Measurements from ENCODE around the gene SLC6A4. TPM values are rescaled to one million over a fixed set of nuclear protein-coding genes. Genes with fewer than 3 reads are reported as not detected.

The SLC6A4 gene
- total and polyA plus RNA-seq, 2 of the 8 experiments (the other 6 are each of a cell fraction or from before 2014, with no cell fraction given), result 0.09 to 0.33 TPM

DNA sequence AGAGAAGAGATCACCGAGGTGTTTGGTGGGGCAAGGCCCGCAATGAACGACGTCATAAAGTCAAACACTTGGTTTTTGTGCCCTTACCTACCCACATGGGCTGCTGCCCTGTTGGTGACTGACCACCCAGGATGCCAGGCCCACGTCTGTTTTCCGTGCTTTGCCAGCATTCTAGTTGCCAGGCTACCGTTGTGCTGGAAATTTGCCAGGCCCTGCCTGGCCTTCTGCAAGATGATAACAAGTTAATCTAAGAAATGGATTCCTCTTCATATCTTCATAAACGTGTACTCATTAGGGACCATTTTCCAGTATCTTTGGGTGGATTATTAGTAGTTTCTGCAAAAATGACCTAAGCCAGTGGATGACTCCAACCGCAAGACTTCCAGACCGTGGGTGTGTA is 35.4 kb downstream of the SLC6A4 start:
- TF ChIP-seq JUN (IDR thresholded peaks at IDR 0.05; ENCODE audit: low read depth, low read length) (no peak), SIN3A (conservative IDR thresholded peaks at IDR 0.05 in 1 of 2, IDR thresholded peaks at IDR 0.05 in 1 of 2; ENCODE audit: low read depth in 1 of 2, low read length in 2 of 2) (no peak), HDAC6 (IDR thresholded peaks at IDR 0.05; ENCODE audit: low read depth, low read length) (no peak), NRF1 (IDR thresholded peaks at IDR 0.05; ENCODE audit: low read depth, low read length) (no peak), BACH1 (IDR thresholded peaks at IDR 0.05; ENCODE audit: low read length) (no peak)
- no peak for FAIRE-seq
- no peaks in the 10 kb centered on the region for H4K20me1 ChIP-seq (replicated peaks in 1 of 2; ENCODE audit: control insufficient read depth in 1 of 2, insufficient read depth in 2 of 2, low read length in 2 of 2)

More for the DNA sequence above, 35.4 kb downstream of the SLC6A4 start:
- H3K56ac ChIP-seq (replicated peaks; ENCODE audit: insufficient read length, low read depth, low read length), result no peak overlapping the region
- no peak overlapping the region for H3K14ac ChIP-seq (ENCODE audit: insufficient read length)
- H3K23ac ChIP-seq (ENCODE audit: insufficient read length), result no peak overlapping the region
- H2BK5ac ChIP-seq (ENCODE audit: low read depth, low read length), result no peak overlapping the region
- CTCF ChIA-PET (ENCODE audit: partially characterized antibody), result interaction anchor here (2.0 to 2.8 kb wide), 2 partner anchors 12 to 13 kb away, joined by 7 to 8 read pairs; no protein-coding TSS in a partner anchor
- H3K79me2 ChIP-seq (ENCODE audit: control insufficient read depth in 1 of 2, insufficient read depth in 2 of 2, low read length in 2 of 2), result no peaks in the 10 kb centered on the region
- H4K5ac ChIP-seq (ENCODE audit: insufficient read length, low read depth, low read length), result no peak overlapping the region
- H3K18ac ChIP-seq (ENCODE audit: extremely low read depth, low read length), result no peak overlapping the region
- no peak overlapping the region for H2AK5ac ChIP-seq (ENCODE audit: low read depth, low read length)
- H4K91ac ChIP-seq (replicated peaks; ENCODE audit: insufficient read length, low read length), result no peak overlapping the region
- WGBS, 2 experiments (ENCODE audit: extremely low coverage in 1 of 2, insufficient coverage in 1 of 2, insufficient read length in 1 of 2, insufficient replicate concordance in 2 of 2, low coverage in 1 of 2, low lambda C conversion rate in 2 of 2, missing lambda C conversion rate in 1 of 2), result 84% methylated on average over 10 of the region's 10 CpGs; no CpG with 5 or more reads in 1 of the 2 experiments
- no peak overlapping the region for H4K8ac ChIP-seq (ENCODE audit: extremely low read depth, insufficient read depth, low read length)
- H3K23me2 ChIP-seq (ENCODE audit: low read depth, low read length), result no peaks in the 10 kb centered on the region
- H3K27ac ChIP-seq (ENCODE audit: low read depth, low read length), result no peak overlapping the region
- H2BK20ac ChIP-seq (ENCODE audit: low read length), result no peak overlapping the region
- POLR2A ChIA-PET (ENCODE audit: partially characterized antibody), result no interaction called here
- no peak for DNase-seq (ENCODE audit: low read depth in 1 of 2, low spot score in 2 of 2)
- no peaks in the 10 kb centered on the region for H3K9me3 ChIP-seq (ENCODE audit: insufficient read depth in 2 of 2, low read depth in 1 of 2, low read length in 1 of 2)
- H2BK120ac ChIP-seq (replicated peaks; ENCODE audit: low read depth, low read length), result no peak overlapping the region
- H2AFZ ChIP-seq (ENCODE audit: low read length), result no peak overlapping the region
- H2BK15ac ChIP-seq (ENCODE audit: low read length), result no peak overlapping the region
- H3K4ac ChIP-seq (replicated peaks; ENCODE audit: insufficient read length, low read depth, low read length), result no peak overlapping the region
- H3K4me3 ChIP-seq (ENCODE audit: extremely low read depth in 1 of 4, insufficient read depth in 2 of 4, low read depth in 3 of 4, low read length in 4 of 4), result no peak overlapping the region
- H3K27me3 ChIP-seq (replicated peaks in 1 of 4; ENCODE audit: control insufficient read depth in 3 of 4, extremely low read depth in 1 of 4, insufficient read depth in 3 of 4, low read length in 3 of 4), result no peaks in the 10 kb centered on the region
- H3K79me1 ChIP-seq (ENCODE audit: low read depth, low read length), result no peaks in the 10 kb centered on the region
- H3K9ac ChIP-seq (replicated peaks in 1 of 4; ENCODE audit: extremely low read depth in 1 of 4, low read depth in 3 of 4, low read length in 3 of 4), result no peak overlapping the region
- no peaks in the 10 kb centered on the region for H3K36me3 ChIP-seq (ENCODE audit: control insufficient read depth in 2 of 4, insufficient read depth in 4 of 4, low read length in 3 of 4)
- no peak overlapping the region for H2BK12ac ChIP-seq (ENCODE audit: low read depth, low read length)
- no peaks in the 10 kb centered on the region for H3K4me1 ChIP-seq (replicated peaks in 1 of 4; ENCODE audit: control insufficient read depth in 3 of 4, insufficient read depth in 4 of 4, low read length in 3 of 4)
- H3K4me2 ChIP-seq (ENCODE audit: insufficient read depth in 1 of 2, low read depth in 2 of 2, low read length in 2 of 2), result no peak overlapping the region

All from H1 (cell line).